CD4-positive, CD25-positive, alpha-beta regulatory T cell (primary cell): ENCODE results near the gene IGFBP2. TPM values are rescaled to one million over a fixed set of nuclear protein-coding genes. Genes with fewer than 3 reads are reported as not detected.

Experiments used
- ATAC-seq, 2 donors: fragments of 150-1000 bp; cut with Tn5 transposase; one replicate each; pipeline ENCODE4 v1.10.0; 2021; ENCODE audit warnings: low read depth in 2 of 2, moderate number of reproducible peaks in 2 of 2, moderate library complexity in 1 of 2
- DNase-seq, 3 donors: peaks; one replicate each; pipeline versions ENCODE4 v3.0.0 to v3.0.0-alpha.2; 2012 to 2022; ENCODE audit warnings: mixed read lengths in 1 of 3
- H3K27ac ChIP-seq: one replicate; pipeline ENCODE4 v1.7.0; 2013; ENCODE audit warnings: mild to moderate bottlenecking, low read length; ENCODE audit not compliant: insufficient read depth, poor library complexity, severe bottlenecking
- H3K27me3 ChIP-seq: one replicate; pipeline ENCODE4 v1.7.0; 2013; ENCODE audit warnings: low read length; ENCODE audit not compliant: control insufficient read depth, insufficient read depth
- H3K36me3 ChIP-seq: one replicate; pipeline ENCODE4 v1.7.0; 2013; ENCODE audit warnings: mild to moderate bottlenecking, low read length, moderate library complexity; ENCODE audit not compliant: control insufficient read depth, insufficient read depth
- H3K4me1 ChIP-seq: 2 replicates; pipeline ENCODE4 v1.7.0; 2013; ENCODE audit warnings: mild to moderate bottlenecking, low read length; ENCODE audit not compliant: insufficient read depth, control insufficient read depth, poor library complexity, severe bottlenecking
- H3K4me3 ChIP-seq: one replicate; pipeline ENCODE4 v1.7.0; 2013; ENCODE audit warnings: low read depth, mild to moderate bottlenecking, low read length, moderate library complexity
- H3K9me3 ChIP-seq, 2 experiments: 1 replicate in 1 of 2; 2 replicates in 1 of 2; pipeline ENCODE4 v1.7.0; 2013; ENCODE audit warnings: low read length in 2 of 2, mild to moderate bottlenecking in 1 of 2, moderate library complexity in 1 of 2; ENCODE audit not compliant: control insufficient read depth in 2 of 2
- H3K27ac Mint-ChIP-seq, 3 donors: one replicate each; pipeline ENCODE4 v1.8.0; 2020 to 2022; ENCODE audit warnings: mild to moderate bottlenecking in 3 of 3, mixed read lengths in 3 of 3, moderate library complexity in 2 of 3
- H3K27me3 Mint-ChIP-seq: one replicate; pipeline ENCODE4 v1.8.0; 2022; ENCODE audit warnings: mild to moderate bottlenecking, mixed read lengths
- H3K36me3 Mint-ChIP-seq: one replicate; pipeline ENCODE4 v1.8.0; 2020; ENCODE audit warnings: mixed read lengths
- H3K4me1 Mint-ChIP-seq, 4 donors: one replicate each; pipeline ENCODE4 v1.8.0; 2020 to 2022; ENCODE audit warnings: mixed read lengths in 4 of 4, mild to moderate bottlenecking in 1 of 4
- H3K4me3 Mint-ChIP-seq, 4 donors: one replicate each; pipeline ENCODE4 v1.8.0; 2020 to 2022; ENCODE audit warnings: mild to moderate bottlenecking in 4 of 4, mixed read lengths in 4 of 4, moderate library complexity in 3 of 4
- H3K9me3 Mint-ChIP-seq, 7 donors: one replicate each; pipeline ENCODE4 v1.8.0; 2020 to 2022; ENCODE audit warnings: mixed read lengths in 7 of 7, mild to moderate bottlenecking in 3 of 7, moderate library complexity in 2 of 7
- polyA plus RNA-seq, 4 donors: library from polyadenylated mRNA; unstranded; fragments of 300-500 nt; fragmentation: Illumina TruSeq; gene quantifications; one replicate each; pipeline ENCODE4 v1.2.3, GENCODE V29; 2021
- total RNA-seq: library from RNA; stranded (reverse); gene quantifications from one replicate; pipeline ENCODE4 v1.2.3, GENCODE V29; 2022

Gene IGFBP2
- total and polyA plus RNA-seq, 5 donors from 2014 or later, result not detected

DNA sequence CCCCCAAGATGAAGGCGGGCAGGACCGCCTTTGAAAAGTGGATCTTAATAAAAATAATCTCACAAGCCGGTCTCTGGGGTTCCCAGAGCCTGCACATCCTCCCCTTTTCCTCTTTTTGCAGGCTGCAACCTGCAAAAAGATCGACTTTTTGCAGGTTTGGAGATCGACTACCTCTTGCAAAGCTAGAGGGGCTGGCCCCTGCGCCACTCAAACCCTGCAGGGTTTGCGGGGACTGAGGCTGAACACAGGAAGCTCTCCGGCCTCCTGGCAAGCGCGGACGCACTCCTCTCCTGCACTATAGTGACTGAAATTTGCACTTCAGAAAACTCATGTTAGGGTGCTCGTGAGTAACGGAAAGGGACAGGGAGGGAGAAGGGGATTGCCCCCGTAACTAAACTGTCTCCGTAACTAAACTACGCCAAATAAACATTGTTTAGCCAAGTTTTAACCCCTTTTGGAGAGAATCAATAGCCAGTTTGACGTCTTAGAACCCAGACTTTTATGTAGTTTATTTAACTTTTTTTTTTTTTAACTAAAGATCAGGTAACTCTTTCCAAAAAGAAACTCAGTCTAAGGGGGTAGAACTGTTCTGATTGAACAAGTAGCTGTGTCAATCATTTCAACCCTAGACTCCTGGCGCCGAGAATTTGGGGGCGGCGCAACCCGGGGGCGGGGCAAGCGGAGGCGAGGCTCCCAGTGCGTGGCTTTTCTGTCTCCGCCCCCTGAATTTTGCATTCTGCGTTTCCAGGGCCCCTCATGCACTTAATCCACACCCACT, 59.6 kb downstream of the IGFBP2 start:
- H3K4me1 ChIP-seq, result peaks cover 26% of the 10 kb centered on the region
- Mint-ChIP-seq H3K9me3 (peaks cover 0 to 4% (median 0%) of the 10 kb centered on the region in 7 donors), H3K4me3 (peak overlapping the region; percentile 9 to 84 (median 64)), H3K27me3 (peaks cover 86% of the 10 kb centered on the region), H3K36me3 (no peaks in the 10 kb centered on the region), H3K4me1 (peaks cover 4 to 28% (median 10%) of the 10 kb centered on the region in 4 donors), H3K27ac (no peak overlapping the region)
- H3K9me3 ChIP-seq, result no peaks in the 10 kb centered on the region
- no peaks in the 10 kb centered on the region for H3K36me3 ChIP-seq
- H3K4me3 ChIP-seq, result no peak overlapping the region
- H3K27me3 ChIP-seq, result peaks cover 38% of the 10 kb centered on the region
- ATAC-seq (peak in 1 of 2 donors; percentile 13), DNase-seq (peak in 1 of 3 donors; percentile 54)
- H3K27ac ChIP-seq, result no peak overlapping the region

DNA sequence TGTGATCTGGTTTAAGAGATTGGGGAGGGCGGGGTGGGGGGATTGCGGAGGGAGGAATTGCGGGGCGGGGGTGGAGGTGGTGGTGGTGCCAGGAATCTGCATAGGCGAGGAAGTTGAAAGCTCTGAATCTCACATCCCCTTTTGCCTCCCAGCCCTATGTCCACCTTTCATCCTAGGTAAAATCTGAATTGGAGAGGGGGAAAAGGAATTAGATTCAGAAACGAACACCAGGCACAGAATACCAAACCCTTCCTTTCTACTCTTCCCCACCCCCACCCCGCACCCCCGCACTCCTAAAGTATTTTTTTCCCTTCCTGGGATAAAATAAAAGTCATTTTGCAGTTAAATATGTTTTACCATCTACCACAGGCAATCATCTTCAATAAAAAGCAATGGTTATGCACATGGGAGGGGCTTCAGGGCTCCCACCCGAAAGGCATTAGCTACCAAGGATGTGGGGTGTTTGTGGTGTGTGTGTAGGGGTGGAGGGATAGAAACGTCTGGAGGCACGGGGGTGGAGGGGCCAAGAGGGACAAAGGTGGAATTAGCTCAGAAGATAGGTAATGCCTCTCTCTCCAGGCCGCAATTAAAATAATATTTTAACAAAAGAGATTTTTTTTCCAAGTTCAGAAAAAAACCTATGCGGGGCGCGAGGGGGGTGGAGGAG, 60.3 kb downstream of the IGFBP2 start:
- Histone ChIP-seq H3K4me3 (no peak overlapping the region), H3K27me3 (peaks cover 40% of the 10 kb centered on the region), H3K27ac (no peak overlapping the region), H3K36me3 (no peaks in the 10 kb centered on the region), H3K4me1 (peaks cover 26% of the 10 kb centered on the region), H3K9me3 (no peaks in the 10 kb centered on the region)
- DNase-seq, result no peak
- peaks cover 92% of the 10 kb centered on the region for H3K27me3 Mint-ChIP-seq
- H3K27ac Mint-ChIP-seq, result no peak overlapping the region
- H3K9me3 Mint-ChIP-seq, result peaks cover 0 to 4% (median 0%) of the 10 kb centered on the region in 7 donors
- H3K4me3 Mint-ChIP-seq, result peak overlapping the region in 2 of 4 donors; percentile 62 to 68
- no peak for ATAC-seq
- no peaks in the 10 kb centered on the region for H3K36me3 Mint-ChIP-seq
- peaks cover 4 to 28% (median 10%) of the 10 kb centered on the region in 4 donors for H3K4me1 Mint-ChIP-seq

DNA sequence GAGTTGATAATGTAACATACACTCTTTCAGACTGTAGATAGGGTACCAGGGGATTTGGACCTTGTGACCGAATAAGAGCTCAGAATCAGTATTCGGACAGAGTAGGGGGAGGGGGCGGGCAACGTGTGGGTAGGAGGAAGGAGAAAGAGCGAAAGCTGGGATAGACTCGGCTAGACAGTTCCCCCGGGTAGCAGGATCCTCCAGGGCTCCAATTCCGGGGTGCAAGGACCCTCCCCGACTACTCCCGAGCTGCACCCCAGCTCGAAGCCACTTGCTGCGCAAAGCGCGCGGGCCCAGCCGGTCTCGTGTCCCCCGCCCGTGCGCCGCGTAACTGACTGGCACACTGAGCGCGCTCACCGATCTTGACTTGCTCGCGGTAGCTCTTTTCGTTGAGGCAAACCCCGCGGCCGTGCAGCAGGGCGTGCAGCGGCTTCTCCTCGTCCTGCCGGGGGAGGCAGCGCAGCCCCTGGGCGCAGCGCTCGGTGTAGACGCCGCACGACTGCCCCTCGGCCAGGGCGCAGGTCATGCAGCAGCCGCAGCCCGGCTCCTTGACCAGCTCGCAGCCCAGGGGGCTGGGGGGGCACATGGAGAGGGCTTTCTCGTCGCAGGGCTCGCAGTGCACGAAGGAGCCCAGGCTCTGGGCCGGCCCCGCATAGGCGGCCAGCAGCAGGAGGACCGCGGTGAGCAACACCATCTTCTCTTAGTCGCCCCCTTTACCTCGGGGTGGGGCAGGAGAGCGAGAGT, 61.0 kb downstream of the IGFBP2 start:
- Mint-ChIP-seq H3K27ac (no peak overlapping the region), H3K9me3 (peaks cover 0 to 2% (median 0%) of the 10 kb centered on the region in 7 donors), H3K4me1 (peaks cover 4 to 28% (median 10%) of the 10 kb centered on the region in 4 donors), H3K36me3 (no peaks in the 10 kb centered on the region), H3K27me3 (peaks cover 86% of the 10 kb centered on the region), H3K4me3 (peak overlapping the region in 2 of 4 donors; percentile 62 to 68)
- H3K4me1 ChIP-seq, result peaks cover 26% of the 10 kb centered on the region
- peaks cover 36% of the 10 kb centered on the region for H3K27me3 ChIP-seq
- no peak overlapping the region for H3K27ac ChIP-seq
- H3K36me3 ChIP-seq, result no peaks in the 10 kb centered on the region
- DNase-seq (peak in 1 of 3 donors; percentile 37), ATAC-seq (peak; percentile 10 to 26)
- no peak overlapping the region for H3K4me3 ChIP-seq
- no peaks in the 10 kb centered on the region for H3K9me3 ChIP-seq

DNA sequence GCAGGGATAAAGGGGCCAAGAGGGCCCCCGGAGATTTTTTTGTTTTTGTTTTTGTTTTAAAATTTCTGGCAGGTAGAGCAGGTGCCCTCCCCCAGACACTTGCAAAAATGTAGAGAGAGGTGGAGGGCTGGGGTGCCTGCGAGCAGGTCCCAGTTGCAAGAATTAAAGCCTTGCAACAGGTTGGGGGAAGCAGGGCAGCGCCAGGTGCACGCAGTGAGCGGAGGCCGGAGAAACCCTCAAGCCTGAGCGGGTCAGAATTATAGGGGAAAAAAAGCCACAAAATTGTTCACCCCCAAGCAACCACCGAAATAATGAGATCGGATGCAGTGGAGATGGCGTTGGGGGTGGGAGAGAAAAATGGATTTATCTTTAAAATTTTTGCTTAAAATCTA, 61.6 kb downstream of the IGFBP2 start:
- Histone ChIP-seq H3K36me3 (no peaks in the 10 kb centered on the region), H3K9me3 (no peaks in the 10 kb centered on the region), H3K4me1 (peaks cover 26% of the 10 kb centered on the region), H3K27ac (no peak overlapping the region), H3K4me3 (no peak overlapping the region), H3K27me3 (peaks cover 31% of the 10 kb centered on the region)
- Mint-ChIP-seq H3K36me3 (no peaks in the 10 kb centered on the region), H3K27me3 (peaks cover 83% of the 10 kb centered on the region), H3K9me3 (peaks cover 0 to 2% (median 0%) of the 10 kb centered on the region in 7 donors), H3K4me3 (peak overlapping the region in 1 of 4 donors; percentile 24), H3K4me1 (peaks cover 4 to 28% (median 10%) of the 10 kb centered on the region in 4 donors), H3K27ac (no peak overlapping the region)
- DNase-seq (no peak), ATAC-seq (no peak)

DNA sequence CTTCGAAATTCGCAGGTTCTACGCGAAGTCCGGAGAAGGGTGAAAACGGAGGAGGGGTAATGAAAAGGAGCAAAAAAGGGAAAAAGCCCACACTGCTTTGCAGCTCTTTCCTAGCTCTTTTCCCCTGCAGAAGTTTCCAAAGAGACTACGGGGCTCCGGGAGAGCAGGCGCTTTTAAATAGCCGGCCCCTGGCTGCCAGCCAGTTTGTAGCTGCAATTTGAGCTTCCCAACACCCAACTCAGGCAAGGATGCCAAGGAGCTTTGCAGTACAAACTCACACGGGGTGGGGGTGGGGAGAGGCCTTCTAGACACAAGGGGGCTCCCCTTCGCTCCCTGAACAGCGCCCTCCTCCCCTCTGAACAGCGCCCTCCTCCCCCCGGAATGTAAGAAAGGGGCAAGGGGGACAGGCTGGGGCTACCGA, 62.2 kb downstream of the IGFBP2 start, which contains the start of gene IGFBP5:
Gene IGFBP5, minus strand, starts transcription at position 149 of the 421 bp plus-strand sequence. CDS start 774 bp downstream, outside the sequence.
- Histone ChIP-seq H3K4me3 (no peak within 1 kb of the TSS), H3K27me3 (peaks cover 30% of the 10 kb centered on the region), H3K9me3 (no peaks in the 10 kb centered on the region), H3K36me3 (no peaks in the 10 kb centered on the region), H3K27ac (no peak within 1 kb of the TSS), H3K4me1 (peaks cover 26% of the 10 kb centered on the region)
- no peak within 1 kb of the TSS for H3K27ac Mint-ChIP-seq
- peaks cover 0 to 2% (median 0%) of the 10 kb centered on the region in 7 donors for H3K9me3 Mint-ChIP-seq
- ATAC-seq (no peak), DNase-seq (no peak)
- H3K36me3 Mint-ChIP-seq, result no peaks in the 10 kb centered on the region
- H3K4me3 Mint-ChIP-seq, result peak within 1 kb of the TSS in 1 of 4 donors; percentile 24
- peaks cover 4 to 28% (median 10%) of the 10 kb centered on the region in 4 donors for H3K4me1 Mint-ChIP-seq
- peaks cover 77% of the 10 kb centered on the region for H3K27me3 Mint-ChIP-seq

DNA sequence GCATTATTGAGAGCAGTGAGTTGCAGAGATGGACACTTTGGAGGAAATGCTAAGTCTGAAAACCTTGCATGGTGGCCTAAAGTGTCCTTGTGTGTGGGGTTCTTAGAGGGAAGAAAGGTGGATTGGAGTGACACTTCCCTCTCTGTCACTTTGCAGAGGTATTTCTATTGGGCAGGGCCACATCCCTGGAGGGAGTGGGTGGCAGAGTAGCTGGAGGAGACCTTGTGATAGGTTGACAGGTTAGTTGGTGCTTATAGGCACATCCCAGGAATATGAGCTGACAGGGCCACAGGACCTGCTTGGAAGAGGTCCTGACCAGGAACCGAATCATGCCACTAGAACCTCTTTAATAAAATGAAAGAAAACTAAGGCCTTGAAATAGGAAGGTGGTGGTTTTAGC, 63.1 kb downstream of the IGFBP2 start:
- DNase-seq (no peak), ATAC-seq (no peak)
- no peak overlapping the region for H3K4me3 Mint-ChIP-seq
- no peaks in the 10 kb centered on the region for H3K36me3 ChIP-seq
- peaks cover 70% of the 10 kb centered on the region for H3K27me3 Mint-ChIP-seq
- H3K4me1 ChIP-seq, result peaks cover 26% of the 10 kb centered on the region
- no peaks in the 10 kb centered on the region for H3K36me3 Mint-ChIP-seq
- peaks cover 4 to 25% (median 7%) of the 10 kb centered on the region in 4 donors for H3K4me1 Mint-ChIP-seq
- H3K27ac Mint-ChIP-seq, result no peak overlapping the region
- H3K4me3 ChIP-seq, result no peak overlapping the region
- peaks cover 0 to 2% (median 0%) of the 10 kb centered on the region in 7 donors for H3K9me3 Mint-ChIP-seq
- H3K27ac ChIP-seq, result no peak overlapping the region
- H3K9me3 ChIP-seq, result no peaks in the 10 kb centered on the region
- H3K27me3 ChIP-seq, result peaks cover 28% of the 10 kb centered on the region

DNA sequence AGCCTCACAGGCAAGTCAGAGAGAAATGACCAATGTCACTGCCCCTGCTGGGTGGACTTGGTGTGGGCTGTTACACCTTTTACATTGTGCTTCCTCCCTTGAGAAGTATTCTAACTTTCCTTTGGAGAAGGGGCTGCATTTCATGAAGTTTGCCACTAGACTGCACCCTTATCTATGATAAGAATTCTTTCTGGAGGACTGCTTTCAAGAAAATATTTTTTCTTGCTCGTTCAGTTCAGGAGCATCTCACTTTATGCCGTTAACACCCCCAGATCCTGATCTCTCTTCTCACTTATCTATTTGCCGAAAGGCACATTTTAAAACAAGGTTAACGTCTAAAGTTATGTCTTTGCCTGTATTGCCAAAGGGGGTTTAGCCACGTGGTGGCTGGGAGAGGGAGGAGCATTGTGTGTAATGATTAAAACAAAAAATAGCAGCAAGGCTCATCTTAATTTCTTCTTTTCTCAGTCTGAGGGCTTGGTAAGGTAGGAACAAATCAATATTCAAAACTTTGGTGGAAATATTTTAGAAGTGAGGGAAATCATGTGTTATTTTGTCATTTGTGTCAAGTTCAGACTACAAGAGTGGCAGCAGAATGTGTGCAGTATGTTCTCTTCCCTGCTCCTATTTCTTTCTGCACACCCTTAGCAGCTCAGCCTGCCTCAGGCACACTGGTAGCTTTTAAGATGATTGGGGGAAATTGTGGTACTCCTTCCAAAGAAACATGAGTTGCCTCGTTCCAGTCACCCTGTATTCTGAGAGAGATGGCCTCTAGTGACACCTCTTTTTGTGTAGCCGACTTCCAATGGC, 63.7 kb downstream of the IGFBP2 start:
- Mint-ChIP-seq H3K4me3 (peak overlapping the region in 1 of 4 donors; percentile 9), H3K36me3 (no peaks in the 10 kb centered on the region), H3K27ac (no peak overlapping the region), H3K27me3 (peaks cover 64% of the 10 kb centered on the region), H3K9me3 (peaks cover 0 to 2% (median 0%) of the 10 kb centered on the region in 7 donors), H3K4me1 (peaks cover 0 to 23% (median 5%) of the 10 kb centered on the region in 4 donors)
- H3K4me1 ChIP-seq, result peaks cover 25% of the 10 kb centered on the region
- DNase-seq (no peak), ATAC-seq (no peak)
- peaks cover 26% of the 10 kb centered on the region for H3K27me3 ChIP-seq
- no peak overlapping the region for H3K4me3 ChIP-seq
- H3K27ac ChIP-seq, result no peak overlapping the region
- no peaks in the 10 kb centered on the region for H3K36me3 ChIP-seq
- H3K9me3 ChIP-seq, result no peaks in the 10 kb centered on the region
